NB4 (cell line): ENCODE data around the gene TEKT5.

Experiments used
- DNase-seq: peaks from one replicate; pipeline ENCODE4 v3.0.0; 2010; ENCODE audit warnings: low read depth
- H3K4me3 ChIP-seq: one replicate; pipeline ENCODE4 v1.5.1; 2011; ENCODE audit warnings: mild to moderate bottlenecking, low read depth, low read length, moderate library complexity
- CTCF ChIP-seq: IDR thresholded peaks from one replicate; pipeline ENCODE4 v1.5.1; 2012; ENCODE audit warnings: low read depth, low read length
- MAX ChIP-seq: IDR thresholded peaks from 2 replicates; pipeline ENCODE4 v1.6.1; 2011; ENCODE audit warnings: low read depth, low read length
- MYC ChIP-seq: IDR thresholded peaks from 2 replicates; pipeline ENCODE4 v1.6.1; 2011; ENCODE audit warnings: low read depth, low read length
- POLR2A ChIP-seq: IDR thresholded peaks from 2 replicates; pipeline ENCODE4 v1.6.1; 2011; ENCODE audit warnings: mild to moderate bottlenecking; ENCODE audit not compliant: insufficient read length; ENCODE audit errors: extremely low read depth

TEKT5 gene

GRCh38 chr16:10688291-10688690 lies 6.4 kb downstream of the TEKT5 start:
- DNase-seq, result no peak
- TF ChIP-seq MAX (no peak), MYC (no peak), CTCF (no peak), POLR2A (no peak)
- no peak overlapping the region for H3K4me3 ChIP-seq

- no peak overlapping the region for H3K4me3 ChIP-seq
- TF ChIP-seq POLR2A (no peak), MAX (no peak), CTCF (no peak), MYC (no peak)
- DNase-seq, result no peak
These were observed 9.0 kb downstream of the TEKT5 start for GRCh38 chr16:10685709-10686108.

- TF ChIP-seq MYC (no peak), MAX (no peak), POLR2A (no peak), CTCF (no peak)
- no peak overlapping the region for H3K4me3 ChIP-seq
- no peak for DNase-seq
These were observed 10.1 kb downstream of the TEKT5 start for GRCh38 chr16:10684511-10685151.

GRCh38 chr16:10683170-10683569 lies 11.6 kb downstream of the TEKT5 start:
- TF ChIP-seq MAX, result no peak
- no peak for TF ChIP-seq CTCF
- TF ChIP-seq POLR2A, result no peak
- no peak for TF ChIP-seq MYC
- no peak overlapping the region for H3K4me3 ChIP-seq
- no peak for DNase-seq

- H3K4me3 ChIP-seq, result no peak overlapping the region
- no peak for TF ChIP-seq MYC
- TF ChIP-seq CTCF, result no peak
- no peak for TF ChIP-seq MAX
- no peak for TF ChIP-seq POLR2A
- no peak for DNase-seq
These were observed 12.1 kb downstream of the TEKT5 start for GRCh38 chr16:10682604-10683003.
